Measurements from ENCODE around the gene SEC61B.
A peak's percentile ranks its signal among the peaks of the same experiment; 100 is the strongest.

SEC61B gene

DNA sequence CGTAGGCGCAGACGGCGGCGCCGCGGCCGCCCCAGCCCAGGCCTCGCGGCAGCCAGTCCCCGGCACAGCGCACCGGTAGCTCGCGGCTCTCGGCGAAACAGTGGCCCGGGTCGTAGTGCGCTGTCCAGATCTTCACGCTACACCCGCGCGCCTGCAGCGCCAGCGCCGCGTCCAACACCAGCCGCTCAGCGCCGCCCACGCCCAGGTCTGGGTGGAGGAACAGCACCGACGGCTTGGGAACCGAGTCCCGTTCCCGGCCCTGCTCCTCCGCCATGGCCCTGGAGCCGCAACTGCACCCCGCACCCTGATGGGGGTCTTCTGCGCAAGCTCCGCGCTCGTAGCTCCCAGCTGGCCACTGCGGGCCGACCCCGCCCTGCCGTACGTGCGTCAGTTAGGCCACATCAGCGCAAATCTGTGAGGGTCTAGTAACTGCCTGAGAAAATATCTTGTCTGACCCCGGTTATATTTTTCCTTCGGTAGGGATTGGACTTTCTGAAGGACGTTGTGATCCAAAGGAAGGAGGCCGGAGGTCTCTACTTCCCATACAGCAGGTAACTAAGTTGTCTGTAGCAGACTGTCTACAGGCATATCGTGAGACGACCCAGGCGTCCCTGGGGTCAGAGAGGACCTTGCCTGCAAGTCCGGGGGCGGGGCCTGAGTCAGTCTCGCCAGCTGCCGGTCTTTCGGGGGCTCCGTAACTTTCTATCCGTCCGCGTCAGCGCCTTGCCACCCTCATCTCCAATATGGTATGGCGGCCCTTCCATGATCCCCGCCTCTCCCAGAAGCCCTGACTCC lies at the start of gene SEC61B, which contains the start of gene ALG2:
Gene SEC61B, plus strand, starts transcription at position 662 of the 795 bp plus-strand sequence. Its CDS starts 82 bp downstream, at position 744.
Gene ALG2, minus strand, starts transcription at position 322 of the 795 bp plus-strand sequence. Its CDS starts 48 bp downstream, at position 274.
- peak within 1 kb of the TSS; percentile 86 to 96 for H3K4me3 ChIP-seq (replicated peaks in 1 of 2; ENCODE audit: low read depth in 2 of 2, low read length in 2 of 2)
- peak; percentile 97 to 98 for DNase-seq (ENCODE audit: low read depth in 2 of 2)
- TF ChIP-seq, protein P1, sequence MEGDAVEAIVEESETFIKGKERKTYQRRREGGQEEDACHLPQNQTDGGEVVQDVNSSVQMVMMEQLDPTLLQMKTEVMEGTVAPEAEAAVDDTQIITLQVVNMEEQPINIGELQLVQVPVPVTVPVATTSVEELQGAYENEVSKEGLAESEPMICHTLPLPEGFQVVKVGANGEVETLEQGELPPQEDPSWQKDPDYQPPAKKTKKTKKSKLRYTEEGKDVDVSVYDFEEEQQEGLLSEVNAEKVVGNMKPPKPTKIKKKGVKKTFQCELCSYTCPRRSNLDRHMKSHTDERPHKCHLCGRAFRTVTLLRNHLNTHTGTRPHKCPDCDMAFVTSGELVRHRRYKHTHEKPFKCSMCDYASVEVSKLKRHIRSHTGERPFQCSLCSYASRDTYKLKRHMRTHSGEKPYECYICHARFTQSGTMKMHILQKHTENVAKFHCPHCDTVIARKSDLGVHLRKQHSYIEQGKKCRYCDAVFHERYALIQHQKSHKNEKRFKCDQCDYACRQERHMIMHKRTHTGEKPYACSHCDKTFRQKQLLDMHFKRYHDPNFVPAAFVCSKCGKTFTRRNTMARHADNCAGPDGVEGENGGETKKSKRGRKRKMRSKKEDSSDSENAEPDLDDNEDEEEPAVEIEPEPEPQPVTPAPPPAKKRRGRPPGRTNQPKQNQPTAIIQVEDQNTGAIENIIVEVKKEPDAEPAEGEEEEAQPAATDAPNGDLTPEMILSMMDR (IDR thresholded peaks at IDR 0.05; ENCODE audit: low read depth, low read length): no peak

DNA sequence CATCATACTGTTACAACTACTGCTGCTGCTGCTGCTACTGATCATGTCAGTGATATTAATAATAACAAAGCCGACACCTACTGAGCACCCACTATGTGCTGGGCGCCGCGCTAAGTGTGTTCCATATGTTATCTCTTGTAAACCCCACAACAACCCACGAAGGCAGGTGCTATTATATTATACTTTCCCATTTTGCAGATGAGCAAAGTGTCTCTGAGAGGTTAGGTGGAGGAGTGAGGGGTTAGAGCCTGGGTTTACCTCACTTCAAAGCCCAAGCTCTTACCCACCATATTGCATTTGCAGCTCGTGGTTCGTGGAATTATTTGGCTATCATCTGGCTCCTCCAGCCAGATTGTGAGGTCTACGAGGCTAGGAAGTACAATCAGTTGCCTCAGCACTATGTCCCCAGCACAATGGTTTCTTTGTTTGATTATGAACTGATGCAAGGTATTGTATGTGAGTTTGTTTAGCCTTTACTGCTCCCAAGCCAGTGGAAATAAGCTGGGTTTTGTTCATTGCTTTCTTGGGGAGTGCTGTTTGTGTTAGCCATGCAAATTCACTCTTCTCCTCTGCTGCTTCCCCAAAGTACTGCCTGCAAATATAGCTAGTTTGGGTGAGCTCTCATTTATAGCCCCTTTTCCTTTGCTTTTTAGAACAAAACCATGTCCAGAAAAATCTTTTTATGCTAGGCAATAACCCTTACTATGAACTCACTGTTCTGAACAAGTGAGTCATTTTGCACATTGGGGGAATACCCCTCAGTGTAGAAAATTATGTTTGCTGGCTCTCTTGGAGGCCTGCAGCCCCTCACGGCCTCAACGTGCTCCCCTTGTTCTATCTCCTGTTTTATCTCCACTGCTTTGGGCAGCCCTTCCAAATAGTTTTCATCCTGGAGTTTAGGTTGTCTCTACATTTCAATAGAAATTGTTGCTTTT lies 48.2 kb upstream of the SEC61B start:
- peak in 1 of 2 donors; percentile 7 for DNase-seq (ENCODE audit: low read depth in 2 of 2)
- no peak overlapping the region for H3K4me3 ChIP-seq (replicated peaks in 1 of 2; ENCODE audit: low read depth in 2 of 2, low read length in 2 of 2)
- TF ChIP-seq, protein P1 (IDR thresholded peaks at IDR 0.05; ENCODE audit: low read depth, low read length): no peak

DNA sequence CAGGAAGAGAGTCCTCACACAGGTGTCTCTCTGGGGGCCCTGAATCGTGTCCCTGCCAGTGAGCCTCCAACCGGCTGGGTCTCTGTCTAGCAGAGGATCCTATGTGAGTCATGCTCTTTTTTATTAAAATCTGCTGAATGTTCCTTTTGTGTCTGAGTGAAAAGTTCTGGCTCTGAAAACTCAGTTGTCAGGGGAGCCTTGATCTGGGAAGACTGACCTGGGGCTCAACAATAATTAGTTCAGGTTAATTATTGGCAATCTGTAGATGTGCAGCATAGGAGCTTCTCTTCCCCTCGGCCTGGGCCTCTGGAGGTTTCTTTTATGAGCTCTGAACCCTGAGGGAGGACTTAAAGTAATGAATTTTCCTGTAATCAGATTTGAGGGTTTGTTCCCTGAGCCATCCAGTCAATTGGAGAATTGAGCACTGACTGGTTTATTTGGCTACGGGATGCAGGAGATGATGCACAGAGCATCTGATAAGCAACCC lies 45.5 kb upstream of the SEC61B start:
- H3K4me3 ChIP-seq (replicated peaks in 1 of 2; ENCODE audit: low read depth in 2 of 2, low read length in 2 of 2): no peak overlapping the region
- DNase-seq (ENCODE audit: low read depth in 2 of 2): no peak
- TF ChIP-seq, protein P1 (IDR thresholded peaks at IDR 0.05; ENCODE audit: low read depth, low read length): no peak

DNA sequence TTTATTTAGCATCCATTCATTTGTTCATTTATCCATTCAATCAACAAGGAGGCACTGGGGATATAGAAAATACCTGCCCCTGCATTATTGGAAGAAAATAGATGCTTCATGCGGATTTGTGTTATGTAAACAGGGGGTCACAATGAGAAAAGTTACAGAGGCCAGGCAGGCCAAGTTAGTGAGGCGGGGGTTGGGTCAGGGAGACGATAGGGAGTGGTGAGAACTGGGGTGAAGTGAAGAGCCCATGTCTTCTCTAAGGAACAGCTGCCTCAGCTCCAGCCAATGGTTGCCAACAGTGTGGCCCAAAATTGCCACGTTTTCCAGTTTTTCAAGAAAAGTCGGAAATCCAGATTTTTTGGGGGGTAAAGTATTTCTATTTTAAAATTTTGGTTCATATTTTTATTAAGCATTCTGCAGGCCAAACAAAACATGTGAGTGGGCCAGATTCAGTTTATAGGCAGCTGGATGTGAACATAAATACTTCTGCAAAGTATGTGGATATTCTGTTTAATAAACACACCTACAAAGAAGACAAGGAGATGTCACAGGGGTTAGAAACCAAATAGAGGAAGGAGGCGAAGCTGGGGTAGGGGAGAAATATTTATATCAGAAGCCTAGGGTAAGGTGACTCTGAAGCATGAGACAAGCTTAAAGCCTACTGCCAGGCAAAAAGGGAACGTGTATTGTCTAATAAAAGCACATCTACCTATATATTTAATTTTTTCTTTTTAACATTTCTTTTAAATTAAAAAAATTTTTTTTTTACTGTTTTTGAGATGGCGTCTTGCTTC lies 44.3 kb upstream of the SEC61B start:
- TF ChIP-seq, protein P1 (IDR thresholded peaks at IDR 0.05; ENCODE audit: low read depth, low read length): no peak
- no peak overlapping the region for H3K4me3 ChIP-seq (replicated peaks in 1 of 2; ENCODE audit: low read depth in 2 of 2, low read length in 2 of 2)
- no peak for DNase-seq (ENCODE audit: low read depth in 2 of 2)

DNA sequence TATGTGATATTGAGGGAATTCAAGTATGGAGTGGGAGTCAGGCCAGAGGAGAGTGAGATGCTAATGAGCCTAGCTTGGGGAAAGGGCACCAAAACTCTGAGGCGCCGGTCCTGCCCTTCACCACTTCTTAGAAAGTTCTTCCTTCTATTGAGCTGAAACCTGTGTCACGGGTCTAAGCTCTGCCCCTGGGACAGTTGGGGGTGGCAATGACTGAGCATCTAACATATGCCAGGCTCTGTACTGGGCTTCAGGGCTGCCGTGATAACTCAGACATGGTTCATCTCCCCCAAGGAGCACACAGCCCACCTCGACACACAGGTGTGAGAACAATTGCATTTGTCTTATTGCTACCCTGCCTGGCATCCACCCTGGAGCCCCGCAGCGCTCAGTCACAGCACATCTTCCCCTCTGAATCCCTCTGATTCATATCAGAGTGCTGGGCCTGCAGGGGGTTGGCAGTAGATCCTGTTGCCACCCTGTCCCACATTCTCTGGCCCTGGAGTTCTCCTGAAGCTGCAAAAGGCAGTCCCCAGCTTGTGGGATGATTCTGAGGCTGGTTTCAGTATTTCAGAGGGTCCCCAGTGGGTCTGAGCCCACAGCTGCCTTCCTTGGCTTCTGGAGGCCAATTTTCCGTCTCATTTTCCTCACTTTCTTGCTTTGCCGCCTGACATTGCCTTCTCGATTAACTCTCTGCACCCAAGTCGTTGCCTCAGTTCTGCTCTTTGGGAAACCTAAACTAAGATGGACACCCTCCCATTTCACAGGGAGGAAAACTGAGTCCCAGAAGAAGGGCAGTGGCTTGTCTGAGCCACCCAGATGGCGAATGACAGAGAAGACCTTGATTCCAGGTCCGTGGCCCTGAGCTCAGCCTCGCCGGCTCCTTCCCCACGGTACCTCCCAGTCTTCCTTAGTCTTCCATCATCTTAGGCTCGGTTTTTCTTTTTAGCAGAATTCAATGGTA lies 42.9 kb upstream of the SEC61B start:
- no peak overlapping the region for H3K4me3 ChIP-seq (replicated peaks in 1 of 2; ENCODE audit: low read depth in 2 of 2, low read length in 2 of 2)
- TF ChIP-seq, protein P1 (IDR thresholded peaks at IDR 0.05; ENCODE audit: low read depth, low read length): no peak
- DNase-seq (ENCODE audit: low read depth in 2 of 2): no peak
